Activated CD4-positive, CD25-positive, alpha-beta regulatory T cell (primary cell): ENCODE measurements around the gene SLC34A2.
"Not testable (repeated sequence)": the region's sequence is repeated elsewhere in the genome, so short reads cannot be mapped to it uniquely, and the experiment has no call there.

Source experiments
- DNase-seq, 4 experiments: peaks; one replicate each; lab custom pipeline; 2025; lab: John Stamatoyannopoulos, UW

SLC34A2 gene

DNA sequence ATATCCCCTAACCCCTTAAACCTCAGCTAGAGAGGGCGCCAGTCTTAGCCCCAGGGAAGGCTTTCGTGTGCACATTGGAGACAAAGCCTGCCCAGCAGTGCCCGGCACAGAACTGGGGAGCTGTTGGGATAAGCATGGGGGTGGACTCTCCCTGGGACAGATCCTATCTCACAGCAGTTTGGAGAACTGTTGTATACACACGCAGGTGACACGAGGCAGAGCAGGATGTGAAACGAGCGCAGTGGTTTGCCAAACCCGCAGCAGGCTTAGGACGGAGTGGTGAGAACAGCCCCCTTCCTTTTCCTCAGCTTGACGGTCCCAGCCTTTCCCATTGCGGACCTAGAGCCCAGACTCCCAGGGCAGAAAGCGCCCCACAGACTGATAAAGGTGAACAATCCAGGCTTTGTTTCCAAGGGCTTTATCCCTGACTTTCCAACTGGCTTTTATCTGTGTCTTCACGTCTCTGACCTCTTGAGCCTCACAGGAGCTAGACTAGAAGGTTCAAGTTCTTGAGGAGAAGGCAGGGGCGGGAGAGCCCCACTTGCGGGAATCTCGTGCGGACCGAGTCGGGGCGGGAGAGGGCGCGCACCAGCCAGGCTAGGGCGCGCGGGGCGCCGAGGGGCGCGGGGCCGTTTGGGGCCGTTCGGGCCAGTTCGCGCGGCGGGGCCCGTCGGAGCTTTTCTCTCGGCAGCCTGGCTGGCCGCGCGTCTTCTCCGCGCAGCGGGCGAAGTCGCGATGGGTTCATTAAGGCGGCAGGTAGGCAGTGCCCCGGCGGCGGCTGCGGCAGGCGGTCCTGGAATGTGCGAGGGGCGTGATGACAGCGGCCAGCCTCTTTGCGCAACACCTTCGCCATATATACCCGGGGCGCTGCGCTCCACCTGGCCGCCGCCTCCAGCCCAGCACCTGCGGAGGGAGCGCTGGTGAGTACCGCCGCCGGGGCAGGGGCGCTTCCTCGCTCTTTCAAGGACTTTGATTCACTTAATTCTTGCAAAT lies at the start of gene SLC34A2:
Gene SLC34A2 (plus strand): TSS at position 881 of the 993 bp plus-strand sequence. CDS start 6,650 bp downstream, outside the sequence.
- no peak for DNase-seq

DNA sequence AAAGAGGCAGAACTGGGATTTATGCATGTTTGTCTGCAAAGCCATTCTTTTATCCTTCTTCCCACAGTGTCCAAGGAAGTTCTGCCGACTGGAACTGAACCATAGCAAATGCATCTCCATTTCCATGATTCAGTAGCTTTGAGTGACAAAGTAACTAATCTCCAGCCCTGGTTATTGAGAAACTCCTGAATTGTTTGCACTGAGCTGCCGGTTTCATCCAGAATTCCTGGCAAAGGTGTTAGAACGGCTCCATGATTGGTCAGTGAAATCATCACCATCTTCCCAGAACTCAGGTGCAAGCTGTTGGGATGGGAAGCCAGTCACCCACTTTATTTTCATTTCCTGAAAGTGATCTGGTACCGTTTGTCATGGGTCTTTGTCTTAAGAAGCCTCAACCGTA lies 47.0 kb upstream of the SLC34A2 start:
- DNase-seq = no peak

DNA sequence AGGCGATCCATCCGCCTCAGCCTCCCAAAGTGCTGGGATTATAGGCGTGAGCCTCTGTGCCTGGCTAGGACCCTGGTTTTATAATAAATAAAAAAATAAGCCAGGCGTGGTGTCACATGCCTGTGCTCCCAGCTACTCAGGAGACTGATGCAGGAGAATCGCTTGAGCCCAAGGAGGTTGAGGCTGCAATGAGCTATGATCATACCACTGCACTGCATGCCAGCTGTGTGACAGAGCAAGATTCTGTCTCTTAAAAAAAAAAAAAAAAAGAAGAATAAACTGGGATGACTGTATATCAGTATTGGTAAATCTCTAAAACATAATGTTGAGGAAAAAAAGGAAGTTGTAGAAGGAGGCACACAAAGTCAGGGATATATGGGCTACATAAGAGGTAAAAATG lies 45.7 kb upstream of the SLC34A2 start:
- no peak for DNase-seq

DNA sequence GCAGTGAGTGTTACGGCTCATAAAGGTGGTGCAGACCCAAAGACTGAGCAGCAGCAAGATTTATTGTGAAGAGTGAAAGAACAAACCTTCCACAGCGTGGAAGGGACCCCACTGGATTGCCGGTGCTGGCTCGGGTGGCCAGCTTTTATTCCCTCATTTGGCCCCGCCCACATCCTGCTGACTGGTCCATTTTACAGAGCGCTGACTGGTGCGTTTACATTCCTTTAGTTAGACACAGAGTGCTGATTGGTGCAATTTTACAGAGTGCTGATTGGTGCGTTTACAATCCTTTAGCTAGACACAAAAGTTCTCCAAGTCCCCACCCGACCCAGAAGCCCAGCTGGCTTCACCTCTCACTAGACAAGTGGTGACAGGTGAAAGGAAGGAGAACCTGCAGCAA lies 42.0 kb upstream of the SLC34A2 start:
- DNase-seq = not testable (repeated sequence)

DNA sequence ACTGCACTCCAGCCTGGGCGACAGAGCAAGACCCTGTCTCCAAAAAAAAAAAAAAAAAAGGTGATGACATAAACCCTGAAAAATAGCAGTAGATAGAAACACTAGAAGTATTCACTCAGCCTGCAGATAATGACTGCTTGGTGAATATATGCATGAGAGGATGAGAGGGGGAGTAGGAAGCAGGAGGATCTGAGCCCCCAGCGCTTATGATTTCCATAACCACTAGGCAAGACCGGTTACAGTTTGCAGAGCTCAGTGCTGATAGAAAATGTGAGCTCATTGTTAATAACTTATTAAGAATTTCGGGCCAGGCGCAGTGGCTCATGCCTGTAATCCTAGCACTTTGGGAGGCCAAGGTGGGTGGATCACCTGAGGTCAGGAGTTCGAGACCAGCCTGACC lies 40.8 kb upstream of the SLC34A2 start:
- no peak for DNase-seq

GRCh38 chr4:25621027-25621930 lies 34.4 kb upstream of the SLC34A2 start:
- DNase-seq = no peak

DNA sequence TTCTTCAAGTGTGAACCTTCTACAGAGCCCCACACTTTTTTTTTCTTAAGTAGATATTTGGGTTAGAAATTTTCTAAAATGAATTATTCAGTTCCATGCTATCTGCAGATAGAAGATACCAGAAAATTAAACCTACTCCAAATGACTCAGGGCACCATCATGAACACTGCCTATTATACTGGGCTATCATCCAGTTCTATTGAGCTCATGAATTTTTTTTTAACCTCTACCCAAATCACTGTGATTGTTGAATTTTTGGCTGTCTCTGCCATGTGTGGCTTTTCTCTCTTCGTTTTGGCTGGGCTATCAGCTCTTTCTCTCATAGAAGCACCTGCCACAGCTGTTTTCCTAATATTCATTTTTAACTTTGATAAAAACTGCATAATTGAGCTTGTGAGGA lies 31.0 kb upstream of the SLC34A2 start:
- DNase-seq = no peak

DNA sequence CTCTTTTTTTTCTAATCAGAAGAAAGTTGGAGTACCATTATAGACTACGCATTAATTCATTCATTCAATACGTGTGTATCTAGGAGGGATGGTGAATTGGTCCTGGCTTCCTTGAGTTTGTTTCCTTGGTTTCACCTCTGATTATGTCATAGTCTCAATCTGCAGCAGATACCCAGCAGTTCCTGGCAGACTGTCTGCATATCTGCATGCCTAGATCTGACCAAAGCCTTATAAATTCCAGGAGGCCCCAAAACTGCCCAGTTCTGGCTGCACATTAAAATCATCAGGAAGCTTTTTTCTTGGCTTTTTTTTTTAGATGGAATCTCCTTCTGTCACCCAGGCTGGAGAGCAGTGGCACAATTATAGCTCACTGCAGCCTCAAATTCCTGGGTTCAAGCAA lies 27.2 kb upstream of the SLC34A2 start:
- DNase-seq = no peak

GRCh38 chr4:25632135-25632534 lies 23.5 kb upstream of the SLC34A2 start:
- no peak for DNase-seq

DNA sequence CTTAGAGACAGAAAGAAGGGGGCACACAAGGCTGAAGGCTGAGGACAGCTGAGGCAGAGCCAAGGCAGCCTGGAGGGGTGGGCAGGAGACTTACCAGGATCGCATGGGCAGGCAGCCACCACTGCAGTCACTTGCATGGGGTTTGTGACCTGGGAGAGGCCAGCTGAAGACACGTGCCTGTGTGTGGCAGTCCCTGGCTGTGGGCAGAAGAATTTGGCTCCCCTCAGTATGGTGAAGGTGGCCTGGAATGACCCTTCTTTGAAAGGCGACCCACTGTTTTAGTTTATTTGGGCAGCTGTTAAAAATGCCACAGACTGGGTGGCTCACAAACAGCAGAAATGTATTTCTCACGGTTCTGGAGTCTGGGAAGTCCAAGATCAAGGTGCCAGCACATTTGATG lies 22.1 kb upstream of the SLC34A2 start:
- no peak for DNase-seq

DNA sequence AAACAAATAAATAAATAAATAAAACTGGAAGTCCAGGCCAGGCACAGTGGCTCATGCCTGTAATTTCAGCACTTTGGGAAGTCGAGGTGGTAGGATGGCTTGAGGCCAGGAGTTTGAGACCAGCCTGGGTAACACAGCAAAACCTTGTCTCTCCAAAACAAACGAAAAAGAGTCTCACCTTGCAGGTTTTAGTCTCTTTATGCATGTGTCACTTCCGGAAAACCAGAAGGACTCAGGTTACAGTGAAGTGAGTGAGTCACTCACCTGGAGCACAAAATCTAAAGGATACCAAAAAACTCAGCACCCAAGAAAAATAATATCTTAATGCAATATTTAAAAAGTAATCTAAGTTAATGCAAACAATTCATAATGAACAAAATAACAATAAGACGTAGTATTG lies 20.1 kb upstream of the SLC34A2 start:
- DNase-seq = no peak

DNA sequence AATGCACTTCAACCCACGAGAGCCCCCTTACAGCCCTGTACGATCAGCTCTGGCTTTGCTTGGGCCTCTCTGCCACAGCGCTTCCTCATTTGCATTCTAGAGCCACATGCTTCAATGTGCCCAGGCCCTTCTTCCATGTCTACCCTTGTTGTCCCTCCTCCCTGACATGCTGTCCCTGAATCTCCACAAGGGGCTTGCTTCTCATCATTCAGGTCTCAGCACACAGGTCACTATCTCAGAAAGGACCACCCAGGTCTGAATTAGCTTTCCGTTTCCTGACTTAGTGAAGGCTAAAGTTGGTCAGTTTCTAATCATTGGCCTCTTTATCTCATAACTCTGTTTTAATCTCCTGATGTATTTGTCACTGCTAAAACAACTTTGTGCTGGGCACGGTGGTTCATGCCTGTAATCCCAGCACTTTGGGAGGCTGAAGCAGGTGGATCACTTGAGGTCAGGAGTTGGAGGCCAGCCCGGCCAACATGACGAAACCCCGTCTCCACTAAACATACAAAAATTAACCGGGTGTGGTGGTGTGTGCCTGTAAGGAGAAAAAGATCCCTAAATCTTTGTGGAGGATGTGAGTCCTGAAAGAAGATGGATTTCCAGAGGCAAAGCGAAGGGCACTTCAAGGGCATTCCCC lies 17.9 kb upstream of the SLC34A2 start:
- no peak for DNase-seq

DNA sequence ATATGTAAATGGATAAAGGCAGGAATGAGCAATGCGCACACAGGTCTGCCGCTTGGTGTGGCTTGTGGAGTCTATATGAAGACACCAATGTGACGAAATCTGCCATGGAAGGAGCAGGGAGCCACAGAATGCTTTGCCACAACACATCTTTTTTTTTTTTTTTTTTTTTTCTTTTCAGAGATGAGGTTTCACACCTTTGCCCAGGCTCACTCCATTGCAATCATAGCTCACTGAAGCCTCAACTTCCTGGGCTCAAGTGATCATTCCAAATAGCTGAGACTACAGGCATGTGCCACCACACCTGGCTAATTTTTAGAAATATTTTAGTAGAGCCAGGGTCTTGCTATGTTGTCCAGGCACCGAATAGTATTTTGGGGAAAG lies 17.4 kb upstream of the SLC34A2 start:
- DNase-seq = no peak

- no peak for DNase-seq
These were observed 16.8 kb upstream of the SLC34A2 start for GRCh38 chr4:25638806-25639205.

DNA sequence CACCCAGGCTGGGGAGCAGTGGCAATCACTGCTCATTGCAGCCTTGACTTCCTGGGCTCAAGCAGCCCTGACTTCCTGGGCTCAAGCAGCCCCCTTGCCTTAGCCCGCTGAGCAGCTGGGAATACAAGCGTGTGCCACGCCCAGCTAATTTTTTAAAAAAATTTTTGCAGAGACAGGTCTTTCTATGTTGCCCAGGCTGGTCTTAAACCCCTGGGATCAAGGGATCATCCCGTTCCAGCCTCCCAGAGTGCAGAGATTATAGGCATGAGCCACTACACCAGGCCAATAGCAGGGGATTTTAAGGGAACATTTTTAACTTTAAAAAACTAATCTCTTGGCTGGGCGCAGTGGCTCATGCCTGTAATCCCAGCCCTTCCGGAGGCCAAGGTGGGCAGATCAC lies 5.3 kb upstream of the SLC34A2 start:
- no peak for DNase-seq

- DNase-seq = no peak
These were observed 4.0 kb upstream of the SLC34A2 start for GRCh38 chr4:25651682-25652081.

DNA sequence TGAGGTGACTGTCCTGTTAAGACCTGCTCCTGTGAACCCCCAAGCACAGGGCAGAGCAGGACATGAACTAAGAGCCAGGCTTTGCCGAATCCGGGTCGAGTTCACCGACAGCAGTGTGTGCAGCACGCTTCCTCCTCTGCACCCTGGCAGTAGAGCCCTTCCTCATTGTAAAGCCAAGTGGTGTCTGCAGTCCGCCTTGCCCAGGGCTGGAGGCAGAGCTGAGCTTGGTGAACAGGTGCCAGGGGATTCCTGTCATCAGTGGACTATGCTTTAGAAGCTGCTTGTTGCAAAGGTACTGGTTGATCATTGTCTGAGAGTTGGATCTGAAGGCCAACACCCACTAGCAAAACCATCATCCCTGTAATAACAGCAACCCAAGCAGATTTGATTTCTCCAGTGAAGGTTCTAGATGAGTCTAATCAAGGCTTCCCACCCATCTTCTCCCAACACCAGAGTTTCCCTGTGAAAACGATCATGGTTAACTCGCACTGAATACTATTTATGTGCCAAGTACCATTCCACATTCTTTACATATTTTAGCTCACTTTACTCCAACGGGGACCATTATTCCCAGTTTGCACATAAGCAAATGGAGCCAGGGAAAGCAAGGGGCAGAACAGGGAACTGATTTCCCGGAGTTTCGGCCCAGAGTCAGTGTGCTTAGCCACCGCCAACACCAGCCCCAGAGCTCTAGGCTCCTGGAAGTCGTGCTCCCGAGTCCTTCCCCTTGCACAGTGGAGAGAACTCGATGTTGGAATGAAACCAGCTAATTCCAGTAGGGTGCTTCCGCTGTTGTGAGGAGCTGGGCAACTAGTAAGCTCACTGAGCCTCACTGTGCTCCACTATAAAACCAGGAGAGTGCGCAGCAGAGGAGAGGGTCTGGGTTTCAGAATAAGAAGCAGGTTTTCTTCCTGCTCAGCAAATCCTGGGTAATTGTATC lies 1.4 kb upstream of the SLC34A2 start:
- DNase-seq = no peak

- DNase-seq = no peak
These were observed 380 bp downstream of the SLC34A2 start for GRCh38 chr4:25656031-25656430.

- no peak for DNase-seq
These were observed 2.7 kb downstream of the SLC34A2 start for GRCh38 chr4:25658357-25658771.

DNA sequence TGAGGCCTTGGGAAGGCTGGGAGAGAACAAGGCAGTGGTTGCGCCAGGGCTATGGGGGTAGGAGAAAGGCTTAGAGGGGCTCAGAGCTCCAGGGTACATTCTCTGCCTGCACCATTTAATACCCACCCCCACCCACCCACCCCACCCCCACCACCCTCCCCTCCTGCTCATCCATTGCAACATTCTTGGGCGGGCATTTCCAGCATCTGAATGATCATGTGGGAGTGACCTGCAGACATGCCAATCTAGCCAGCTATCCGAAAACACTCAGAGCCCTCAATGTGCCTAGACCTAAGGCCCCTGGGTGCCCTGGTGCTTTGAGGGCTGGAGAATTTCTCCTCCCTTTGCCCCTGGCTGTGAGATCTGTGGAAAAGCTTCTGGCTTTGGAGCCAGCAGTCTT lies 3.1 kb downstream of the SLC34A2 start:
- no peak for DNase-seq

- not testable (repeated sequence) for DNase-seq
These were observed 5.8 kb downstream of the SLC34A2 start for GRCh38 chr4:25661441-25661840.
